Activated CD8-positive, alpha-beta T cell treated with anti-CD3 and anti-CD28 coated beads for 36 hours (primary cell): Measurements from ENCODE around the gene PLAAT2. TPM values are rescaled to one million over a fixed set of nuclear protein-coding genes. Genes with fewer than 3 reads are reported as not detected.

ENCODE experiments used
- ATAC-seq: fragments of 200-7000 bp; cut with Tn5 transposase; one replicate; pipeline ENCODE4 v1.10.0; 2021; ENCODE audit warnings: mild to moderate bottlenecking, moderate library complexity
- CTCF ChIA-PET: fragments of 350-600 bp; sonication (Branson Sonifier 250); formaldehyde crosslinking; loops from one replicate; lab custom pipeline; 2021; ENCODE audit warnings: antibody characterized with exemption; lab: Charles Lee
- POLR2A ChIA-PET: fragments of 350-600 bp; sonication (Branson Sonifier 250); formaldehyde crosslinking; loops from one replicate; lab custom pipeline; 2021; ENCODE audit warnings: antibody characterized with exemption; lab: Charles Lee
- DNase-seq: peaks from one replicate; pipeline ENCODE4 v3.0.0-alpha.2; 2020
- H3K27ac Mint-ChIP-seq: one replicate; pipeline ENCODE4 v1.8.0; 2021; ENCODE audit warnings: mild to moderate bottlenecking, mixed read lengths
- H3K27me3 Mint-ChIP-seq: one replicate; pipeline ENCODE4 v1.8.0; 2021; ENCODE audit warnings: mixed read lengths
- H3K36me3 Mint-ChIP-seq: one replicate; pipeline ENCODE4 v1.8.0; 2021; ENCODE audit warnings: low read depth, mixed read lengths
- H3K4me1 Mint-ChIP-seq: one replicate; pipeline ENCODE4 v1.8.0; 2021; ENCODE audit warnings: low read depth, mixed read lengths
- H3K4me3 Mint-ChIP-seq: one replicate; pipeline ENCODE4 v1.8.0; 2021; ENCODE audit warnings: mild to moderate bottlenecking, moderate library complexity, mixed read lengths
- H3K9me3 Mint-ChIP-seq: one replicate; pipeline ENCODE4 v1.8.0; 2021; ENCODE audit warnings: mixed read lengths
- intact Hi-C: fragments of 100-400 bp; cut with micrococcal nuclease; formaldehyde crosslinking; loops from one replicate; pipeline ENCODE4 v1.10.0; 2022
- total RNA-seq, 2 experiments: library from RNA; stranded (reverse); gene quantifications; one replicate each; pipeline ENCODE4 v1.2.3, GENCODE V29; 2021
- TF ChIP-seq, protein P1 (sequence below): fragments of 200-600 bp; IDR thresholded peaks from one replicate; pipeline ENCODE4 v1.8.0; 2022; ENCODE audit warnings: antibody characterized with exemption, mild to moderate bottlenecking

PLAAT2 gene
- total RNA-seq, 2 experiments from 2014 or later: 0.38 TPM; not detected in 1

DNA sequence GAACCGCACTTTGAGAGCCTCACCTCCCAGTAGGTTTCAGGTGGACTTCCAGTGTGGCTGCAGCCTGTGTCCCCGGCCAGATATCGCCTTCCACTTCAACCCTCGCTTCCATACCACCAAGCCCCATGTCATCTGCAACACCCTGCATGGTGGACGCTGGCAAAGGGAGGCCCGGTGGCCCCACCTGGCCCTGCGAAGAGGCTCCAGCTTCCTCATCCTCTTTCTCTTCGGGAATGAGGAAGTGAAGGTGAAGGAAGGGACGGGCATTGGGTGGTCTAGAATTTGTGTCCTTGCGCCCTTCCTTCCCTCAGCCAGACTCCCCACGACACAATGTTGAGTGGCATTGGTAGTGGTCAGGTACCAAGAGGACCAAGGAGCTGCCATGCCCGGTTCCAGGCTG is 54.4 kb downstream of the PLAAT2 start:
- TF ChIP-seq, protein P1, sequence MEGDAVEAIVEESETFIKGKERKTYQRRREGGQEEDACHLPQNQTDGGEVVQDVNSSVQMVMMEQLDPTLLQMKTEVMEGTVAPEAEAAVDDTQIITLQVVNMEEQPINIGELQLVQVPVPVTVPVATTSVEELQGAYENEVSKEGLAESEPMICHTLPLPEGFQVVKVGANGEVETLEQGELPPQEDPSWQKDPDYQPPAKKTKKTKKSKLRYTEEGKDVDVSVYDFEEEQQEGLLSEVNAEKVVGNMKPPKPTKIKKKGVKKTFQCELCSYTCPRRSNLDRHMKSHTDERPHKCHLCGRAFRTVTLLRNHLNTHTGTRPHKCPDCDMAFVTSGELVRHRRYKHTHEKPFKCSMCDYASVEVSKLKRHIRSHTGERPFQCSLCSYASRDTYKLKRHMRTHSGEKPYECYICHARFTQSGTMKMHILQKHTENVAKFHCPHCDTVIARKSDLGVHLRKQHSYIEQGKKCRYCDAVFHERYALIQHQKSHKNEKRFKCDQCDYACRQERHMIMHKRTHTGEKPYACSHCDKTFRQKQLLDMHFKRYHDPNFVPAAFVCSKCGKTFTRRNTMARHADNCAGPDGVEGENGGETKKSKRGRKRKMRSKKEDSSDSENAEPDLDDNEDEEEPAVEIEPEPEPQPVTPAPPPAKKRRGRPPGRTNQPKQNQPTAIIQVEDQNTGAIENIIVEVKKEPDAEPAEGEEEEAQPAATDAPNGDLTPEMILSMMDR: no peak
- no peaks in the 10 kb centered on the region for H3K9me3 Mint-ChIP-seq
- no peak overlapping the region for H3K4me3 Mint-ChIP-seq
- intact Hi-C loops: no loop called here
- CTCF ChIA-PET: interaction anchor here (0.6 to 1.5 kb wide), 3 partner anchors 9 to 131 kb away, joined by 3 read pairs; partner anchors contain the start of gene PLAAT5
- H3K36me3 Mint-ChIP-seq: no peaks in the 10 kb centered on the region
- ATAC-seq (no peak), DNase-seq (no peak)
- H3K4me1 Mint-ChIP-seq: no peaks in the 10 kb centered on the region
- H3K27ac Mint-ChIP-seq: no peak overlapping the region
- POLR2A ChIA-PET: no interaction called here
- no peaks in the 10 kb centered on the region for H3K27me3 Mint-ChIP-seq

DNA sequence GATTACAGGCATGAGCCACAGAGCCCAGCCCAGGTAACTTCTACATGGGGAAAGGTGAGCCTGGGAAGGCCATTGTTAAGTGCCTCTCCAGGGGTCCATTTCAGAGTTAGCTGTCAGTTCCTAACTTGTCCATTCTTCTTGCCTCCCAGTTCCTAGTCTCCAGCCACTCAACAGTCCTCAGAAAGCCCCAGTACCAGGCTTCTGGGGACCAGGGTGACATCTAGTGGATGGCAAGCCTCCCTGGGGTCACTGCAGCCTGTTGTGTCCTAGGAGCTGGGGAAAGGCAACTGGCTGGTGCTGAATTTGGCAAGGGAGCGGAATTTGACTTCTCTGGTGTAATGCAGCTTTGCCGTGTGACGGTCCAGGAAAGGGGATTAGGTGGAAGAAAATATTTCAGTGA is 55.2 kb downstream of the PLAAT2 start:
- Mint-ChIP-seq H3K27me3 (no peaks in the 10 kb centered on the region), H3K36me3 (no peaks in the 10 kb centered on the region), H3K4me3 (no peak overlapping the region), H3K4me1 (no peaks in the 10 kb centered on the region), H3K27ac (no peak overlapping the region), H3K9me3 (no peaks in the 10 kb centered on the region)
- intact Hi-C loops: no loop called here
- POLR2A ChIA-PET: no interaction called here
- TF ChIP-seq, protein P1: no peak
- DNase-seq (peak; percentile 25), ATAC-seq (no peak)
- CTCF ChIA-PET: interaction anchor here (0.6 to 1.9 kb wide), 5 partner anchors 10 to 131 kb away, joined by 3 to 7 read pairs (median 3); partner anchors contain the start of gene PLAAT5

- no peaks in the 10 kb centered on the region for H3K36me3 Mint-ChIP-seq
- H3K4me1 Mint-ChIP-seq: no peaks in the 10 kb centered on the region
- CTCF ChIA-PET: interaction anchor here (1.4 to 1.9 kb wide), 2 partner anchors 69 to 131 kb away, joined by 3 to 7 read pairs; no protein-coding TSS in a partner anchor
- TF ChIP-seq, protein P1: no peak
- POLR2A ChIA-PET: no interaction called here
- no peaks in the 10 kb centered on the region for H3K9me3 Mint-ChIP-seq
- no peak overlapping the region for H3K4me3 Mint-ChIP-seq
- H3K27me3 Mint-ChIP-seq: no peaks in the 10 kb centered on the region
- H3K27ac Mint-ChIP-seq: no peak overlapping the region
- DNase-seq: no peak
- no peak for ATAC-seq
- intact Hi-C loops: no loop called here
Measured at GRCh38 chr11:63507511-63507910, 55.7 kb downstream of the PLAAT2 start.

DNA sequence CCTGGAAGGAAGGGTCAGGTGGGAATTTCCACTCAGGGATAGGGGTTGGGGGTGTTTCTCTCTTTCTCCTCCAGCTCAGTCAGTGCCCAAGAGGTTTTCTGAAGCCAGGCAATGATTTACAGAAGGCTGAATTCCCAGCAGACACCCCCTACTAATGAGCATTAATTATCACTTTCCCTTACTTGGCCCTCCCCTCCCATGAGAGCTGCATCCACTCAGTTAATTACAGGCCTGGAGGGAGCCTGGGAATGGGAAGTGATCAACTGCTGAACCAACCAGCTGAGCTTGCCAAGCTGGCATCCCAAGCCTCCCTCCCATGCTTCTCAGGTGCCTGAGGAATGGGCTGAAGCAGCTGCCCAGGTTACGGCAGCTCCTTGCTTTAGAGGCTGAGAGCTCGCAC is 56.3 kb downstream of the PLAAT2 start:
- POLR2A ChIA-PET: no interaction called here
- Mint-ChIP-seq H3K9me3 (peaks cover 1% of the 10 kb centered on the region), H3K27ac (no peak overlapping the region), H3K4me3 (no peak overlapping the region), H3K4me1 (peaks cover 4% of the 10 kb centered on the region), H3K27me3 (no peaks in the 10 kb centered on the region), H3K36me3 (no peaks in the 10 kb centered on the region)
- ATAC-seq (no peak), DNase-seq (no peak)
- TF ChIP-seq, protein P1: no peak
- intact Hi-C loops: no loop called here
- CTCF ChIA-PET: interaction anchor here (1.4 to 1.9 kb wide), 3 partner anchors 24 to 132 kb away, joined by 3 to 7 read pairs (median 3); no protein-coding TSS in a partner anchor

- no peaks in the 10 kb centered on the region for H3K36me3 Mint-ChIP-seq
- no peak for DNase-seq
- H3K27me3 Mint-ChIP-seq: no peaks in the 10 kb centered on the region
- TF ChIP-seq, protein P1: no peak
- intact Hi-C loops: no loop called here
- H3K9me3 Mint-ChIP-seq: peaks cover 5% of the 10 kb centered on the region
- H3K4me3 Mint-ChIP-seq: no peak within 1 kb of the TSS
- H3K27ac Mint-ChIP-seq: no peak within 1 kb of the TSS
- ChIA-PET CTCF (interaction anchor here (0.8 to 1.9 kb wide), 4 partner anchors 23 to 132 kb away, joined by 3 to 7 read pairs (median 4); no protein-coding TSS in a partner anchor), POLR2A (no interaction called here)
- no peak for ATAC-seq
- H3K4me1 Mint-ChIP-seq: peaks cover 4% of the 10 kb centered on the region
Measured at GRCh38 chr11:63505857-63506528, 57.2 kb downstream of the PLAAT2 start, which contains the start of gene LGALS12. LGALS12 (plus strand) TSS chr11:63506084; CDS start chr11:63506459, 375 bp downstream.
